ENCODE results near the gene KLF12.

Gene KLF12

GRCh38 chr13:74162135-74162534 lies 27.9 kb upstream of the KLF12 start:
- H3K4me3 ChIP-seq (ENCODE audit: low read length), result no peak overlapping the region
- no peaks in the 10 kb centered on the region for H3K9me3 ChIP-seq (replicated peaks; ENCODE audit: insufficient read depth, low read length)
- TF ChIP-seq EZH2 (optimal IDR thresholded peaks at IDR 0.05; ENCODE audit: low read depth, low read length) (no peak), CTCF (IDR thresholded peaks at IDR 0.05; ENCODE audit: low read length) (no peak), EZH2phosphoT487 (IDR thresholded peaks at IDR 0.05; ENCODE audit: low read length) (no peak)
- no peaks in the 10 kb centered on the region for H3F3A ChIP-seq (ENCODE audit: insufficient read depth, low read length)
- DNase-seq, result no peak
- H3K4me2 ChIP-seq (ENCODE audit: low read depth, low read length), result no peak overlapping the region
- H2AFZ ChIP-seq (ENCODE audit: low read length), result no peak overlapping the region
- H4K20me1 ChIP-seq (ENCODE audit: insufficient read depth, low read length), result no peaks in the 10 kb centered on the region
- H3K9ac ChIP-seq (ENCODE audit: low read length), result no peak overlapping the region
- no peak overlapping the region for H3K27ac ChIP-seq (ENCODE audit: low read length)
- H3K36me3 ChIP-seq (replicated peaks; ENCODE audit: insufficient read depth, low read length), result no peaks in the 10 kb centered on the region
- no peaks in the 10 kb centered on the region for H3K9me2 ChIP-seq (replicated peaks; ENCODE audit: insufficient read depth, low read length)
- no peaks in the 10 kb centered on the region for H3K4me1 ChIP-seq (ENCODE audit: low read length)
- no peaks in the 10 kb centered on the region for H3K79me2 ChIP-seq (ENCODE audit: low read length)
- H3K27me3 ChIP-seq (replicated peaks; ENCODE audit: insufficient read depth, low read length), result no peaks in the 10 kb centered on the region

GRCh38 chr13:74158571-74159352 lies 24.6 kb upstream of the KLF12 start:
- Histone ChIP-seq H3K9ac (ENCODE audit: low read length) (no peak overlapping the region), H3K4me2 (ENCODE audit: low read depth, low read length) (no peak overlapping the region), H3K27ac (ENCODE audit: low read length) (no peak overlapping the region), H3K9me3 (replicated peaks; ENCODE audit: insufficient read depth, low read length) (no peaks in the 10 kb centered on the region), H4K20me1 (ENCODE audit: insufficient read depth, low read length) (no peaks in the 10 kb centered on the region), H3K79me2 (ENCODE audit: low read length) (no peaks in the 10 kb centered on the region), H3K27me3 (replicated peaks; ENCODE audit: insufficient read depth, low read length) (no peaks in the 10 kb centered on the region), H3K36me3 (replicated peaks; ENCODE audit: insufficient read depth, low read length) (no peaks in the 10 kb centered on the region), H3K4me1 (ENCODE audit: low read length) (no peaks in the 10 kb centered on the region), H3K9me2 (replicated peaks; ENCODE audit: insufficient read depth, low read length) (no peaks in the 10 kb centered on the region), H3F3A (ENCODE audit: insufficient read depth, low read length) (no peaks in the 10 kb centered on the region), H2AFZ (ENCODE audit: low read length) (no peak overlapping the region), H3K4me3 (ENCODE audit: low read length) (no peak overlapping the region)
- TF ChIP-seq EZH2 (optimal IDR thresholded peaks at IDR 0.05; ENCODE audit: low read depth, low read length), result no peak
- no peak for TF ChIP-seq EZH2phosphoT487 (IDR thresholded peaks at IDR 0.05; ENCODE audit: low read length)
- TF ChIP-seq CTCF (IDR thresholded peaks at IDR 0.05; ENCODE audit: low read length), result no peak
- DNase-seq, result no peak

- Histone ChIP-seq H3K9me3 (replicated peaks; ENCODE audit: insufficient read depth, low read length) (no peaks in the 10 kb centered on the region), H3K9me2 (replicated peaks; ENCODE audit: insufficient read depth, low read length) (no peaks in the 10 kb centered on the region), H3K27me3 (replicated peaks; ENCODE audit: insufficient read depth, low read length) (no peaks in the 10 kb centered on the region), H3K9ac (ENCODE audit: low read length) (no peak overlapping the region), H3K4me1 (ENCODE audit: low read length) (no peaks in the 10 kb centered on the region), H3K27ac (ENCODE audit: low read length) (no peak overlapping the region), H4K20me1 (ENCODE audit: insufficient read depth, low read length) (no peaks in the 10 kb centered on the region), H3K4me2 (ENCODE audit: low read depth, low read length) (no peak overlapping the region), H3F3A (ENCODE audit: insufficient read depth, low read length) (no peaks in the 10 kb centered on the region), H3K36me3 (replicated peaks; ENCODE audit: insufficient read depth, low read length) (no peaks in the 10 kb centered on the region), H3K79me2 (ENCODE audit: low read length) (no peaks in the 10 kb centered on the region), H3K4me3 (ENCODE audit: low read length) (no peak overlapping the region), H2AFZ (ENCODE audit: low read length) (no peak overlapping the region)
- DNase-seq, result no peak
- no peak for TF ChIP-seq CTCF (IDR thresholded peaks at IDR 0.05; ENCODE audit: low read length)
- no peak for TF ChIP-seq EZH2 (optimal IDR thresholded peaks at IDR 0.05; ENCODE audit: low read depth, low read length)
- no peak for TF ChIP-seq EZH2phosphoT487 (IDR thresholded peaks at IDR 0.05; ENCODE audit: low read length)
Observed at GRCh38 chr13:74158028-74158427, 23.8 kb upstream of the KLF12 start.
